ENCODE results near the gene LRRC41. TPM values are rescaled to one million over a fixed set of nuclear protein-coding genes. Genes with fewer than 3 reads are reported as not detected.
A peak's percentile ranks its signal among the peaks of the same experiment; 100 is the strongest.

Gene LRRC41
- total and polyA plus RNA-seq, 2 experiments from 2014 or later: 20.1 to 69.4 TPM

DNA sequence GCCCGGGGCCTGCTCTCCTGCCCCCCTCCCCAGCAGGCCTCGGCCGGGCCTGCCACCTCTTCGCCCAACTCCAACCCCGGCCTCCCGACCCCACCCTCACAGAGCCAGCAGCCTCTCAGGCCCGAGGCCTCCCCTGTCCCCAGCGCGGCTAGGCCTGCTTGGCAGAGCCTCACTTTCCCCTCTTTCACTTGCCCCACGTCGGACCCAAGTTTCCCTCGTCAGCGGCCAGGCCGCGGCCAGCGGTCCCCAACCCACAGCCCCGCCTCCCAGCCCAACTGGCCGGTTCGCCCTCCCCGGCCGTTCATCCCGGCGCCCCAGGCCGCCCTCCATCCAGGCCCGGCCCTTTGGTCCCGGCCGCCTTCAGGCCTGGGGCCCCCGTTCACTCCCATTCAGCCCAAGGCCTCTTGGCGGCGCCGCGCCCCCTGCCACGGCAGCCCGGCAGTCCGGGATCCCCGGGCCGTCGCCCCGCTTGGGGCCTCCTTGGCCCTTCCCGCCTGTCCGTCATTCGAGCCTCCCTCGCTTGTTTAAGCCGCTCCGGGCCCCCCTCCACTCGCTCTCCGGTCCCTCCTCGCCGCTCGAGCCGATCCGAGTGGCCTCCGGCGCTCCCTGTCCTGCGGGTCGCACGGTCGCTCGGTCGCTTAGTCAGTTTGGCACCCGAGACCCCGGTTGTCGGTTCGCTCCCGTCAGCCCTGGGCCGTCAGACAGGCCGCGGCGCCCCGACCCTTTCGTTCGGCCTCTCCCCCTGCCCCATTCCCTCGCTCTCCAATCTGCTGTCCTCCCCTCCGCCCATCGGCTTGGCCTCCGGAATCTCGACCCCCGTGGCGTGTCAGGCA lies 1.4 kb downstream of the LRRC41 start (continued):
- TF ChIP-seq ZNF462 (CRISPR knock-in tag; IDR thresholded peaks at IDR 0.05): no peak
- TF ChIP-seq POLR2AphosphoS5 (IDR thresholded peaks at IDR 0.05; ENCODE audit: low read depth): peak; percentile 43
- no peak for TF ChIP-seq NANOG (IDR thresholded peaks at IDR 0.05; ENCODE audit: borderline replicate concordance)
- no peak for TF ChIP-seq JUNB (IDR thresholded peaks at IDR 0.05; ENCODE audit: unreplicated experiment)
- TF ChIP-seq EZH2phosphoT487 (IDR thresholded peaks at IDR 0.05; ENCODE audit: unreplicated experiment): no peak
- no peak for TF ChIP-seq STAT1 (IDR thresholded peaks at IDR 0.05; ENCODE audit: unreplicated experiment)
- TF ChIP-seq ZNF331 (CRISPR knock-in tag; IDR thresholded peaks at IDR 0.05; ENCODE audit: low read depth): no peak
- no peak for TF ChIP-seq ZNF114 (CRISPR knock-in tag; IDR thresholded peaks at IDR 0.05)
- TF ChIP-seq CTCF (conservative IDR thresholded peaks at IDR 0.05; ENCODE audit: low read depth in 2 of 2): peak in 1 of 2 experiments; percentile 52; a peak in 2 of 4 replicates
- TF ChIP-seq, protein P1, sequence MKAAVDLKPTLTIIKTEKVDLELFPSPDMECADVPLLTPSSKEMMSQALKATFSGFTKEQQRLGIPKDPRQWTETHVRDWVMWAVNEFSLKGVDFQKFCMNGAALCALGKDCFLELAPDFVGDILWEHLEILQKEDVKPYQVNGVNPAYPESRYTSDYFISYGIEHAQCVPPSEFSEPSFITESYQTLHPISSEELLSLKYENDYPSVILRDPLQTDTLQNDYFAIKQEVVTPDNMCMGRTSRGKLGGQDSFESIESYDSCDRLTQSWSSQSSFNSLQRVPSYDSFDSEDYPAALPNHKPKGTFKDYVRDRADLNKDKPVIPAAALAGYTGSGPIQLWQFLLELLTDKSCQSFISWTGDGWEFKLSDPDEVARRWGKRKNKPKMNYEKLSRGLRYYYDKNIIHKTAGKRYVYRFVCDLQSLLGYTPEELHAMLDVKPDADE (IDR thresholded peaks at IDR 0.05): no peak; the same call in 1 of the 2 replicates

Measured in GM23338 (cell line).